Nucleus accumbens (tissue), 56 donors: ENCODE measurements around the gene ANKRD44.

Source experiments
- DNase-seq, 56 donors: peaks; one replicate each; lab custom pipeline; 2025; lab: John Stamatoyannopoulos, UW

The ANKRD44 gene

GRCh38 chr2:197265036-197265435, 45.5 kb downstream of the ANKRD44 start:
- no peak for DNase-seq

GRCh38 chr2:197264332-197264731, 46.2 kb downstream of the ANKRD44 start:
- no peak for DNase-seq

GRCh38 chr2:197263077-197263476, 47.5 kb downstream of the ANKRD44 start:
- DNase-seq: no peak

GRCh38 chr2:197261808-197262226, 48.8 kb downstream of the ANKRD44 start:
- DNase-seq: no peak

- DNase-seq: no peak
Observed at GRCh38 chr2:197259470-197259999, 51.0 kb downstream of the ANKRD44 start.

- DNase-seq: no peak
Observed at GRCh38 chr2:197258580-197258979, 52.0 kb downstream of the ANKRD44 start.

- no peak for DNase-seq
Observed at GRCh38 chr2:197256547-197257170, 53.9 kb downstream of the ANKRD44 start.

- DNase-seq: no peak
Observed at GRCh38 chr2:197256021-197256420, 54.6 kb downstream of the ANKRD44 start.

- peak in 41 of 56 donors; percentile 3 to 73 (median 32) for DNase-seq
Observed at GRCh38 chr2:197255543-197255942, 55.0 kb downstream of the ANKRD44 start.

- no peak for DNase-seq
Observed at GRCh38 chr2:197254776-197255530, 55.6 kb downstream of the ANKRD44 start.

- no peak for DNase-seq
Observed at GRCh38 chr2:197251576-197251975, 59.0 kb downstream of the ANKRD44 start.

GRCh38 chr2:197251163-197251562, 59.4 kb downstream of the ANKRD44 start:
- no peak for DNase-seq

GRCh38 chr2:197250084-197250397, 60.5 kb downstream of the ANKRD44 start:
- DNase-seq: no peak

- DNase-seq: no peak
Observed at GRCh38 chr2:197249381-197250083, 61.0 kb downstream of the ANKRD44 start.

- DNase-seq: peak in 12 of 56 donors; percentile 3 to 58 (median 13)
Observed at GRCh38 chr2:197248623-197249022, 62.0 kb downstream of the ANKRD44 start.

- no peak for DNase-seq
Observed at GRCh38 chr2:197248001-197248401, 62.6 kb downstream of the ANKRD44 start.

- DNase-seq: no peak
Observed at GRCh38 chr2:197247083-197247482, 63.5 kb downstream of the ANKRD44 start.

GRCh38 chr2:197245829-197246804, 64.5 kb downstream of the ANKRD44 start:
- no peak for DNase-seq

GRCh38 chr2:197244349-197244748, 66.2 kb downstream of the ANKRD44 start:
- no peak for DNase-seq

- no peak for DNase-seq
Observed at GRCh38 chr2:197242719-197243118, 67.9 kb downstream of the ANKRD44 start.
